Left forelimb (tissue), 1 donor: ENCODE results near the gene NLN.

Source experiments
- DNase-seq: peaks from one replicate; pipeline ENCODE4 v3.0.0-alpha.2; 2018; ENCODE audit warnings: low spot score

Gene NLN

DNA sequence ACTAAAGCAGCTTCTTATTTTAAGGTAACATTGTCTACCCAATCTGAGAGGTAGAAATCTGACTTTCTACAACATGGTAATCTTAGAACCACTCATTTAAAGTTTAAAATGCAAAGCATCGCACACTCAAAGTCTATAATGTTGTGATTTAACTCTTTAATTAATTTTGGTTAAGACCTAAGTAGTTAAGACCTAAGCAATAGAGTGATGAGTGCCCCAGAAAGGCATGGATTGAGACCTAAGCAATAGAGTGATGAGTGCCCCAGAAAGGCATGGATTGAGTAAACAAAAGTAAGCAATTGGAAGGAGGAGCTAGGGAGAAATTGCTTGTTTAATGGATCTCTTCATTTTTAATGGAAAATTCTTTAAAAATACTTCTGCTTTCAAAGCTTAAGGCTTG, 86.8 kb downstream of the NLN start:
- no peak for DNase-seq

DNA sequence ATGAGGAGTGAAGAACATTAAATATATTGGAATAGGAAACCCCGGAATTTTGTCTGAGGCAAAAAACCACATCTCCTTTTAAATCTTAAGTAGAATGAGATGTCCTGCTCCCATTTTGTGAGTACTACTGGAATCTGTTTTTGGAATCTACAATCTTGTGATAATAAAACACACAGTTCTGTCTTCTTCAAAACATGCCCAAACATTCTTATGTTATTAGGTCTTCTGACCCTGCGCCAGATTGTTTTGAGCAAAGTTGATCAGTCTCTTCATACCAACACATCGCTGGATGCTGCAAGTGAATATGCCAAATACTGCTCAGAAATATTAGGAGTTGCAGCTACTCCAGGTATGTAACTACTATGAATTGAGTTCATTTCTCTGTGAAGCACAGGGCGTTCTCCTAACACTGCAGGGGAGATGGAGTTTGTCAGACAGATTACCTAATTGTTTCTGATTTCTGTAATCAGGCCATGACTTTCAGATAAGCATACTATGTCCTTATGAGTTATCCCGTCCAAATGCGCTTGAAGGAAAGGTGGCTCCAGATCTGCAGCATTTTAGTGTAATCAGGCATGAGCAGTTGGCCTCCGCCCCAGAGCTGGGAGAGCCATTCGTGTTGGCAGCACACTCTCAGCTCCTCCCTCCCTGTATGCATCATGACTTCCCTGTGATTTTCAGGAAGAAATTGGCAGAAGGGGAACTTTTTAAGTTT, 88.0 kb downstream of the NLN start:
- peak; percentile 69 for DNase-seq

DNA sequence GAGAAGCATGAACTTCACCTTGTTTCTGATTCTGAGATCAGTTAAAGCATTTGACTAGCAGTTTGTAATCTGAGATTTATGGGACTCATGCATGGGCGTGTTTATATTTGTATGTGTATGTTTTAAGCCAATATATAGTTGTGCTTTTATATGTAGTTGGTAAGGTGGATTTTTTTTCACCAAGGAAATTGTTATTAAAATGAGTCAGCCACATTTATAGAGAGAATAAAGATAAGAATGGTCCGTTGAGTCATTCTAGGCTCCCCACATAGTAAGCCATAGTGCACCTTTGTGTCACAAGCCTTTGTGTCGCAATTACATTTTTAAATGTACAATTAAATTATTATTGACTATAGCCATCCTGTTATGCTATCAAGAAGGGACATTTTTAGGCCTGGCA, 89.0 kb downstream of the NLN start:
- no peak for DNase-seq

DNA sequence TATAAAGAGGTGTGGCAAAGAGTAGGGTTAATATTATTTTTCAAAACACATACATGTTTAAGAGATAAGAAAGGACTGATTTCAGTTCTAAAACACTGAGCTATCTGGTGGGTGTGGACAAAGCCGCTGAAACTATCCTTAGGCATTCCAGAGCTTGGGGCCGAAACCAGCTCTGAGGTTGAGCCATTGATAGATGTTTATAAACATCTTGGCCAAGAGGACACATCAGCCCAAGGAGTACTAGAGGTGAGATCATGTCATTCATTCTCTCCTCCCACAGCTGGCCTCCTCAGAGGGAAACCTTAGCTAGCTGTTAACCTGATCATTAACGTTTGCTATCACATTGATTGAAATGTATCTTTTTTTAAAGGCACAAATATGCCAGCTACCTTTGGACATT, 89.9 kb downstream of the NLN start:
- no peak for DNase-seq

DNA sequence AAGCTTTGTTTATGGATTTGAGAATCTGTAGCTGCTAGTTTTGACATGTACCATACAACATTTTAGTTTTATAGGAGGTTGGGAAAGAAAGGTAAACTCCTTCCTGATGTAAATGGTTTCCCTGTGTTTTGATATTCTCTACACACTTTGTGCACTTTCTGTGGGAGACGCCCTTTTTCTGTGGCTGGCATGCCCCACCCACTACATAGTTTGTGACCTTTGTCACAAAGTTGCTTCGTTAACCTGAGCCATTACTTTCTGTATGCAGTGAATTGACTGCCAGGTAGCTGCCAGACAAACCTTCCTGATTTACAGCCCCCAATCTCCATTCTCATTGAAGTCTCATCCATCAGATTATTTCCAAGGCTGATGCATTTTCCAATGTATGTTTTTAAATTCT, 90.6 kb downstream of the NLN start:
- no peak for DNase-seq

DNA sequence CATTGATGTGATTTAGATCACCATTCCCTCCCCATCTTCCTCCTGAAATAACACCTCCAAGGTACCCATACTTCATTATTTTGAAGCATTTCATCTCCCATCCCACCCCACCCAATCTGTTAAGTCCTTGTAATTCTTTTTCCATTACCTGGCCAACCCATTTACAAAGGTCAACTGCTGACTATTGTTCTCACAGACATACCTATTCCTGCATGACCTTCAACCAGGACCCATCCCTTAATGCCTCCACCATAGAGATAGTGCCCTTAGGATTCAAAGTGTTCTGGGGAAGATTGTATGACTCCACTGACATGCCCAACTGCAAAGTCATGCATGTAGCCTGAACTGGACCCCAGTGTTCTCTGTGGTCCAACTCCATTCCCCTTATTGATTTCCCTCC, 91.2 kb downstream of the NLN start:
- no peak for DNase-seq

DNA sequence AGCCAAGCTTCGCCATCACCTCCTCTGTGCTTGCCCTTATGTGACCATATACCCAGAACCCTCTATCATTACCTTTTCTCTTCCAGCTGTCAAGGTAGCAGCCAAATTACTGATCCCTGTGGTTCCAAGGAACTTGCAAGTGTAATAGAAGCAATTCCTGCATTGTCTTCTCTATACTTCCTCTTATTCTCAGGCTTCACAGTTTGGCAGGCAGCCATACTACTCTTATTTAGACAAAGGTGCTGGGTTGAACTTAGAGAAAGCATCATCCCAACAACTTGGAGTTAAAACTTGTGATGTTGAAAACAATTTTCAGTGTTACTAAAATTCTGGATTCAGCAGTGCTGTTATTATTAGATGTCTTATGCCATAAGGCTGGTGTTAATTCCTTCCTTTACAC, 93.2 kb downstream of the NLN start:
- DNase-seq, result no peak

DNA sequence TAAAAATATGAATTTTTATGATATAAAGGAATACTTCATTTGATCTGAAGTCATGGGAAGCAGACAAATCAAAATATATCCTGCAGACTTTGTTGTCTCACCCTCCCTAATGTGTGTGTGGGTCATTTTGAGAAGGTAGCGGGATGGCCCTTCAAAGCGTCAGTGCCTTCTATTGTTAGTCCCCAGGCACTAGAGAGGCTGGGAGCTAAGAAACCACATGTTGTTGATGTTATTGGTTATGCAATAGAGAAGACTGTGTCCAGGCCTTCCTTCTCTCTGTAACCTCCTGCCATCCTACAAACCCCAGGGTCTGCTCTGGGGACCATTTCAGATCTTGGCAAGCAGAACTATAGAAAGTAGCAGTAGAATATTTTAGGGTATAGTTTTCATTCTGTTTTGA, 94.7 kb downstream of the NLN start:
- DNase-seq, result no peak

DNA sequence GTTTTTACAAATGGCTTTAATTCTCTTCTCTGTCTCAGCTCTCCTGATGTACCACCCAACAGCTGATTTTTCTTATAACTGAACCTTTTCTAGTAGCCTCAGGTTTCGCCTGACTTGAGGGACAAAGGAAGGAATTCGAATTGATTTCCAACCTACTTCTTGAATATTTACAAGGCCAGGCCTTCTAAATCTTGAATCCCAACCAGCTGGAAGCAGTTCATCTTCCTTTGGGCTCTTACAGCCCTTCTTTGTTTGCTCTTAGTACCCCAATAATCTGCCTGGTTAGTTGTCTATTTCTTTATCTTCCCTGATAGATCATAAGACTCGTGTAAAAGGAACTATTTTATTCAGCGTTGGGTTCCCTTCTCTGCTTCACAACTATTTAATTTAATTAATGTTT, 95.9 kb downstream of the NLN start:
- DNase-seq, result no peak

DNA sequence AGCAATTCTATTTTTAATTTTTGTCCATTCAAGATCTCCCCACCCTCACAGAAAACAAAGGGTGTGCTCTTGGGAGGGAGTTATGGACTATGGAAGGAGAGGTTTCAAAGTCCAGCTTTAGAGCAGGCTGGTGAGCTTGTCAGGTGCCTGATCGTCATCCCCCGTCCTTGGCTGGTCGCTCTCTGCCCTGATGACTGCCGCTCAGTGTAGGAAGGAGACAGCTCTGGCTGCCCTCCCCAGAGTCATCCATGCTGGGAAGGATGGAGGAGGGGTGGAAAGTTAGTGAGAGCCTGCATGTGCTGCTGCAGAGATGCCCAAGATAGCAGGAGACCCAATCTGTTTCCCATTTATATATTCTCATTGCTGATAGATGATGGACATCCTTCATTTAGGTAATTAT, 96.6 kb downstream of the NLN start:
- no peak for DNase-seq

DNA sequence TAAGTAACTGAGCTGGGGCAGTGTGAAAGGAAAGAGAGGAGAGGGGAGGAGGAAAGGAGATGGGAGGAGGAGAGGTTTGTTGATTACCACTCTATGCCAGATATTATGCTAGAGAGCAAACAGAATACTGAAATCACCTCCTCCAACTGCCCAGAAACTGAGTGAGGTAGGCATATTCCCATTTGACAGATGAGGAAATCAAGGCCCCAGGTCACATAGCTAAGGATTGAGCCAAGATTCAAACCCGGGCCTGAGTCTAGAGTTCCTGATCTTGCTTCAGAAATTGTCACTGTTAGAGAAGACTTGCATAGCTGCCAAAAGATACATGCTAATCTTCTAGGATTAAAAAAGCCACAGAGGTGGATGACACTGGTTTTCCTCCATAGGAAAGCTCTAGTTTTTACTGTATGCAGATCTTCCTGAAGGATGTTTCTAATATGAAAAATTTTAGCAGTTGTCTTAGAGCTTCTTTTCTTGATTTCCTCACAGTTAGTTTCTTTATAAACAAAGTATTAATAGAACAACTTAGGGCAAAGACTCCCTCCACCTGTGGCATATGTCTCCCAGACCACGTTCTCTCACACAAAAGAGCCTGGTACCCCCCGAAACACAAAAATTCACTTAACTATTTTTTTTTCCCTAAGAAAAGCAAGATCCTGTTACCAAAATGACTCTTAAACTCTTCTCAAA, 97.4 kb downstream of the NLN start:
- no peak for DNase-seq

DNA sequence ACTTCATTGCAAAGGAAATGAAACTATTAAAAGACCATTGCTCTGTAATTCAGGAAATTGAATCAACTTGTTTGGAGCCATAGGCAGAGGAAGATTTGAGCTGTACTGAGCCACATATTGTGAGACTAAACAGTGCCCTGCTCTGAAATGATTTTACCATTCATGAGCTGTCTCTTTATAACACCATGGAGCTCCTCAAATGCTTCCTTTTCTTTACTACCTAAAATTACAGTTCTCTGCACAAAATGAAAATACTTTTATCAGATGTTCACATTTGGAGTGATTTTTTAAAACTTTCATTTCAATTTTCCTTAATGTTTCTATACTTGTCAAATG, 97.9 kb downstream of the NLN start:
- no peak for DNase-seq

DNA sequence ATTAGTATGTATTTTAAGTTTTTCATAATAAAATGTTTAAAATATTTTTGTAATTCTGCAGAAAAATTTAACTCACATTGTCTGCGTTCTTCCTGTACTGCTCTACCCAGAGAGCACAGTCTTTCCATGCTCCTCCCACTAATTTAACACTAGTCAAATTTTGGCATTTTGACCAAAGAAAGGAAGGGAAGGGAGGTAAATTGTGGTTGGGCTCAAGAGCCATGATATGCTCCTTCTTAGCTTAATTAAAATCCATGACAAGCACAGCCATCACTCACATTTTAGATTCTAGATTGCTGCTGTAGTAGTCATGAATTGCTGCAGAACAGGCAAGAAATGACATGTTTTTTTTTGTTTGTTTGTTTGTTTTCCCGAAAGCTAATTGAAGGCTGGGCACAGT, 98.4 kb downstream of the NLN start:
- DNase-seq, result no peak

DNA sequence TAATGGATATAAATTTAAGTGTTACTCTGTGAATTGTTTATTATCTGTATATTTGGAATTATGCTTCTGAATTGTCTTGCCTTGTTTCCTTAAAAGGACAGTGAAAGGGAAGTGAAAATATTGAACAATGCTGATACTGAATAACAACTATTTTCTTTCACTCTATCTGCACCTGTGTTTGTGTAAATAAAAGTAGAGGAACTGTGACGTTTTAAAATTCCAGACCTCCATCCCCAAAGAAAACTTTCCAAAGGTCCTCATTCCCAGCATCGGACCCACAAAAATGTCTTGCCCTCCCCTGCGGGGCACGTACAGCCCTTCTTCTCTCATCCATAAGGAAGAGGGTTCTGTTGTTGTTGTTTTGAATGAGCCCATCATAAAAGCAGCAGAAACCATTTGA, 100.0 kb downstream of the NLN start:
- no peak for DNase-seq

DNA sequence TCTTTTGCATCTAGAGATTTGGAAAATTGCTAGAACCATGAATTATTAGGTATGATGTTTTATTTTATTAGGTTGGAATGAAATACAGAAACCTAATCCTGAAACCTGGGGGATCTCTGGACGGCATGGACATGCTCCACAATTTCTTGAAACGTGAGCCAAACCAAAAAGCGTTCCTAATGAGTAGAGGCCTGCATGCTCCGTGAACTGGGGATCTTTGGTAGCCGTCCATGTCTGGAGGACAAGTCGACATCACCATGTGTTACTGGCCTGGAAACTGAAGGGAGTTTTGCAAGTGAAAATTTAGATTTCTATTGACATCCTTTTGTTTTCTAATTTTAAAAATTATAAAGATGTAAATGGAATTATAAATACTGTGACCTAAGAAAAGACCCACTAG, 100.7 kb downstream of the NLN start:
- DNase-seq, result no peak

DNA sequence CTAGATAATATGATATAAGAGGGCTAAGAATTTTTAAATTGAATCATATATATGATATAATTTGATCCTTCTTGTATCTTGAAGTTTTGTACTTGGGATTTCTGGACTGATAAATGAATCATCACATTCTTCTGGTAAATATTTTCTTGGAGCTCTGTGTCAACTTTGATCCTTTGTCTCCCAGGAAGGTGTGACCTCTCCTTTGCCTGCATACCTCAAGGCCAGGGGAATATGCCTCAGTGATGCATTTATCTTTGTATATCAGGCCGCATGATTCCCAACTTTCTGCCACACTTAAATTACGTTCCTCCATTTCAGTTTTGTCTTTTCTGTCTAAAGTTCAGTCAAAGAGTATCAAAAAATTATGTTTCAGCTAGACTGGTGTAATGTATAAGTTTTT, 101.2 kb downstream of the NLN start:
- no peak for DNase-seq

DNA sequence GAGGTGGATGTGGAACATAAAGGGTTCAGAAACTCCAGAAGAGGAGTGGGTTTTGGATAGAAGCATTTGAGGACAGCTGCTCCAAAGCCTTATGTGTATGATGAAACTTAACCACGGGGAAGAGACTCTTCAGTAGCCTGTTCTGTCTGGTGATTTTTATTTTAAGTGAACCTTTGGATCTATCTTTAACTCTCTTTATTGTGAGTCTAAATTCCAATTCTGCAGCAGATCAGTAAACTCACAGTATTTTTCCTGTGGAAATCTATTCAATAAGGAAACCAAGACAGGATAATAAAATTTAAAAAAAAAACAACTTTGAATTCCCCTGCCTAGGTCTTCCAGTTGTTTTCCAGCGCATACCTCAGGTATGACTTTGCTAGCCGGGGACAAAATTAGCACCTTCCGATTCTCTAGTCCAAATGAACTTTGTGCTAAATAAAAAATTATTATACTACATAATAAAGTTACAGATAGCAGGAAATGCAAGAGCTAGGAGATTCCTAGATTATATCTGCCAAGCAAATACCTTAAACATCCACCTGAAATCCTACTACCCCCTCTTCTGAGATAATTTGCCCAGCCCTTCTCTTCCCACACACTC, 101.9 kb downstream of the NLN start:
- no peak for DNase-seq

DNA sequence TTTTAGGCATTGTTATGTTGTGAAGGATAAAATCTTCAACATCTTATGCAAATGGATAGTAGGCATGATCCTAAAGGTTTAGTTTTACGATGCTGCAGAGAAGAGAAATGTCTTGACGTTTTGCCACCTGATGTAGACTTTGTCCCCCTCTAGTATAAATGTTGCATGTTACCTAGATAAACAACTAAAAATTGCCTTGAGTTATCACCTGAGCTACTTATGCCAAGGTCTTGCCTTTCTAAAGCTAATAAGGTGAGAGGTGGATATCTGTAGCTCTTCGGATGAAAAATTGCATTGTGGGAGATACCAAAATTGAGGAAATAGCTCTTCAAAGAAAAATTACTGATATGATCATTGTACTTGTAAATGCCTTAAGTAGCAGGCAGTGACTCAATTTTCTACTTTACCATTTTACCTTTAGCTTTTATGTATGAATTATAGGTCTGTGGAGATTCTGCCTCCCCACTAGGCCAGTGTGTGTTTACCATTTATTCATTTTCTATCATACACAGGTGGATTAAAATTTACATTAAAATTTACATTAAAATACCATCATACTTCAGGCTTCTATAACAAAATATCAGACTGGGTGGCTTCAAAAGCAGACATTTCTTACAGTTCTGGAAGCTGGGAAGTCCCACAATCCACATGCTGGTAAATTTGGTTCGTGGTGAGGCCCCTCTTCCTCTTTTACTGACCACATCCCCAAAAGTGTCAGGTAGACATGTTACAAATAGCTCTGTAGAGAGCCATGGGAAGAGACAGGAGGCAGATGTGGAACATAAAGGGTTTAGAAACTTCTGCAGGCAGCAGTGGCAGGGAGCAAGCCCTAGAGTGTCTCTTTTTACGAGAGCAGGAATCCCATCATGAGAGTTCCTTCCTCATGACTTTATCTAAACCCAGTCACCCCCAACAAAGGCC, 103.7 kb downstream of the NLN start:
- DNase-seq, result no peak

DNA sequence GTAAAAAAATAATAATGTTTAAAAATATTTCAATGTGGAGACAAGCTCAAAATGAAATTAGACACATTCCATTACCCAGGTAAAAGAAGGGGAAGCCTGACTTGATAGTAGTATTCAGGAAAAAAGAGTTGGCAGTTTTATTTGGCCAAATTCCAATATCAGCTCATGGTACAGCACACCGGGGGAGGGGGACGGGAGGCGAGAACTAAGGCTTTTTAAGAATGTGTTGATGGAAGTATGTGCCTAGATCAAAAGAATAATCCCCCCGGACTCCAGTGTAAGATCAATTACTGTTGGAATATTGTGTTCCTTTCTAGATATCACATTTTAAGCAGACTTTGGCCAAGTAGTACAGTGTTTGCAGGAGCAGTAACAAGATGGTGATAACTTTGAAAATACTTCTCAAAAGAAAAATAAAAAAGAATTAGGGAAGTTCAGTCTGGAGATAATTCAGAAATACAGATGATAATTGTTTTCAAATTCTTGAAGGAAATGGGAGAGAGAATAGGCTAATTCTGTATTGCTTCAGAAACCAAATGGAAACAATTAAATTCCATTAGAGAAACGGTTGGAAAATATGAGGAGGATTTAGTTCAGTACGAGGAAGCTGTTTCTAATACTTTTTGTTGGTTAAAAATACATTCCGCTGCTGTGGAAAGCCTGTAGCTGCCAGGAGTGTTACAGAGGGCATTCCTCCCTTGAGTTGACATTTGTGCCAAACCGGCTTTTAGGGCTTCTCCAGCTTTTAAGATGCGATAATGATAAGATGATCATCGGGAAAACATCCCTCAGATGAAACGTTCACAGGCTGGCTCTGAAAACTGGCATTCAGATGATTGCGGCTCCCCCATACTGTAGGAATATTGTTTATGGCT, 106.3 kb downstream of the NLN start:
- DNase-seq, result no peak

DNA sequence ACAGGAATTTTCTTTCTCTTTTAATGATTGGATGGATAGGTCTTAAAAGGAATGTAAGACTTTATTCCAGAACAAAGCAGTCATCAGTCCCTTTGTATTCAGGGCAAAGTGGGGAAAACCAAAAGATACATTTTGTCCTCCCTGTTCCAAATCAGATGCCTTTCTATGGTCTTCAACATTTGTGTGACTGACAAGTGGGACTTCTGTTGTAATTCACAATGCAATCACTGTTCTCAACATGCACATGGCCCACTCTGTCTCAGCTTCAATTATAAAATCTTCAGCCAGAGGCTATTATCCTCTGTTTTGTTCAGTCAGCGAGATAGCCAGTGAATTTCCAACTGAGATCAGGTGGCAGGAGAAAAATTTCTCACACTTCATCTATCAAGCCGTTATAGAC, 108.9 kb downstream of the NLN start:
- no peak for DNase-seq

DNA sequence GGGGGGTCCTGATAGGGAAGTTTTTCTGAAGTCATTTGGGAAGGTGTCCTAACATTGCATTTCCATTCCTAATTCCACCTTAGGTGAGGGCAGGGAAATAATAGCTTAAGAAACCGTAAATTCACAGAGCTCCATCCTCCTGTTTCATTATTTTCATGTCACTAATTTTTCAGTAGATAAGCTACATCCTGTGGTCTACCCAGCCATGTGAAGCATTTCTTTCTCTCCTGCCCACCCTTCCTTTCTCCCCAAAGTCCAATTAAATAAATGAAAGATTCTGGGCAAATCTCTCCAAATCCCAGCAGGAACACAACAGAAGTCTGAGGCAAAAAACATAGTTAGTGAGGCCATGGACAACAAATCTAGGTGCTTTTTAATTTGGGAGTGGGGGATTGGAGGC, 109.3 kb downstream of the NLN start:
- no peak for DNase-seq

DNA sequence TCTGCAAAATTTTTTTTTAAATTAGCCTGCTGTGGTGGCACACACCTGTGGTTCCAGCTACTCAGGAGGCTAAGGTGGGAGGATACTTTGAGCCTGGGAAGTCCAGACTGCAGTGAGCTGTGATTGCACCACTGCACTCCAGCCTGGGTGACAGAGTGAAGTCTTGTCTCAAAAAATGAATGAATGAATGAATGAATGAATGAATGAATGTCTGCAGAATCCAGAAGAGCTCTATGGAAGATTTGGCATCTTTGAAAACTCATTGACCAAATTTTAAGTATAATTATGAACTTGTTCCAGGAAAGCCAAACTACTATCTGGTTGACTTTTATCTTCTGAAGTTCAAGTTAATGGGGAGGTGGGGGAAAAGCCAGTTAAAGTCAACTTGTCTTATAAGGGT, 110.1 kb downstream of the NLN start:
- no peak for DNase-seq
